Stimulated activated CD4-positive, alpha-beta T cell treated with anti-CD3 and anti-CD28 coated beads, Interleukin-1b, Interleukin-23, amount 100 ng/mL, for 4 hours (primary cell): ENCODE results near the gene KAZALD1.

Source experiments
- DNase-seq, 2 donors: peaks; one replicate each; pipeline ENCODE4 v3.0.0-alpha.2; 2020; ENCODE audit warnings: low read depth in 2 of 2

The KAZALD1 gene

GRCh38 chr10:101094121-101094879 is 32.5 kb downstream of the KAZALD1 start:
- no peak for DNase-seq

GRCh38 chr10:101095004-101095403 is 33.2 kb downstream of the KAZALD1 start:
- DNase-seq: no peak

- DNase-seq: peak; percentile 51 to 56
Observed at GRCh38 chr10:101095550-101096213, 33.9 kb downstream of the KAZALD1 start.

GRCh38 chr10:101096378-101096777 is 34.6 kb downstream of the KAZALD1 start:
- no peak for DNase-seq

- DNase-seq: no peak
Observed at GRCh38 chr10:101097881-101098280, 36.1 kb downstream of the KAZALD1 start.

- no peak for DNase-seq
Observed at GRCh38 chr10:101099901-101100300, 38.1 kb downstream of the KAZALD1 start.

- DNase-seq: no peak
Observed at GRCh38 chr10:101101372-101101881, 39.6 kb downstream of the KAZALD1 start.

GRCh38 chr10:101103430-101103829 is 41.6 kb downstream of the KAZALD1 start:
- no peak for DNase-seq

- no peak for DNase-seq
Observed at GRCh38 chr10:101106351-101106750, 44.6 kb downstream of the KAZALD1 start.

GRCh38 chr10:101107771-101108170 is 46.0 kb downstream of the KAZALD1 start:
- DNase-seq: no peak

GRCh38 chr10:101110856-101111523 is 49.2 kb downstream of the KAZALD1 start:
- no peak for DNase-seq

GRCh38 chr10:101111547-101111946 is 49.8 kb downstream of the KAZALD1 start:
- no peak for DNase-seq

- DNase-seq: no peak
Observed at GRCh38 chr10:101112799-101113594, 51.2 kb downstream of the KAZALD1 start.

- DNase-seq: no peak
Observed at GRCh38 chr10:101113890-101114403, 52.2 kb downstream of the KAZALD1 start.

GRCh38 chr10:101114646-101115045 is 52.9 kb downstream of the KAZALD1 start:
- DNase-seq: no peak
